Colonic mucosa (tissue), 4 donors: ENCODE results near the gene FAM221B. TPM values are rescaled to one million over a fixed set of nuclear protein-coding genes. Genes with fewer than 3 reads are reported as not detected.

Experiments
- DNase-seq: peaks from one replicate; pipeline ENCODE4 v3.0.0-alpha.2; 2020
- H3K27ac ChIP-seq: fragments of 200-600 bp; one replicate; pipeline ENCODE4 v1.8.0; 2021
- H3K27me3 ChIP-seq: fragments of 200-600 bp; one replicate; pipeline ENCODE4 v1.8.0; 2021
- H3K36me3 ChIP-seq: fragments of 200-600 bp; one replicate; pipeline ENCODE4 v1.8.0; 2021
- H3K4me1 ChIP-seq: fragments of 200-600 bp; one replicate; pipeline ENCODE4 v1.8.0; 2021; ENCODE audit warnings: mild to moderate bottlenecking
- H3K4me3 ChIP-seq: fragments of 200-600 bp; one replicate; pipeline ENCODE4 v1.8.0; 2021
- H3K9ac ChIP-seq, 2 donors: one replicate each; pipeline ENCODE4 v1.7.0; 2013; ENCODE audit warnings: control low read depth in 2 of 2, low read depth in 2 of 2, low read length in 2 of 2
- H3K9me3 ChIP-seq: fragments of 200-600 bp; one replicate; pipeline ENCODE4 v1.8.0; 2021
- intact Hi-C: fragments of 100-400 bp; cut with DNase I; formaldehyde crosslinking; loops from one replicate; pipeline ENCODE4 v1.14.1; 2022
- total RNA-seq, 2 donors: library from RNA; stranded (reverse); fragmentation: NEBNext Ultra II Directional in 1 of 2; extraction: Animal tissue kit (Norgen Biotek cat#: 25700) in 1 of 2; gene quantifications; one replicate each; pipeline ENCODE4 v1.2.1, GENCODE V29; 2021
- TF ChIP-seq, protein P1 (sequence below): fragments of 200-600 bp; IDR thresholded peaks from one replicate; pipeline ENCODE4 v1.8.0; 2022; ENCODE audit warnings: antibody characterized with exemption, mild to moderate bottlenecking
- donor health status: healthy.
- donor health status: DM: no; HTN: no; CAD: no.
- donor health status: DM: no; HTN: no; CAD: no.

The FAM221B gene
- total RNA-seq, 2 donors from 2014 or later, result 0.05 TPM; not detected in 1

DNA sequence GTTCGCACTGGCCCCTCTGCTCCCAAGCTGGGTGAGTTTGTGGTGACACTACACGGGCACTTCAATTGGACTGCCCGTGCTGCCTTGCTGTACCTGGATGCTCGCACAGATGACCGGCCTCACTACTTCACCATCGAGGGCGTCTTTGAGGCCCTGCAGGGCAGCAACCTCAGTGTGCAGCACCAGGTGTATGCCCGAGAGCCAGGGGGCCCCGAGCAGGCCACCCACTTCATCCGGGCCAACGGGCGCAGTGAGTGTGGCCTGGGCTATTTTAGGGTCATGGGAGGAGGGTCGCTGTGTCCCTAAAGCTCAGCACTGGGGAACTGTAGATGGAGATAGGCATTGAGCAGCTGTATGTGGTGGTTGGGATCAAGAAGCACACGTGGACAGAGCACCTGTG lies 35.7 kb downstream of the FAM221B start:
- no peak for DNase-seq
- no peaks in the 10 kb centered on the region for H3K36me3 ChIP-seq
- H3K9me3 ChIP-seq, result no peaks in the 10 kb centered on the region
- H3K4me3 ChIP-seq, result no peak overlapping the region
- H3K27me3 ChIP-seq, result no peaks in the 10 kb centered on the region
- TF ChIP-seq, protein P1, sequence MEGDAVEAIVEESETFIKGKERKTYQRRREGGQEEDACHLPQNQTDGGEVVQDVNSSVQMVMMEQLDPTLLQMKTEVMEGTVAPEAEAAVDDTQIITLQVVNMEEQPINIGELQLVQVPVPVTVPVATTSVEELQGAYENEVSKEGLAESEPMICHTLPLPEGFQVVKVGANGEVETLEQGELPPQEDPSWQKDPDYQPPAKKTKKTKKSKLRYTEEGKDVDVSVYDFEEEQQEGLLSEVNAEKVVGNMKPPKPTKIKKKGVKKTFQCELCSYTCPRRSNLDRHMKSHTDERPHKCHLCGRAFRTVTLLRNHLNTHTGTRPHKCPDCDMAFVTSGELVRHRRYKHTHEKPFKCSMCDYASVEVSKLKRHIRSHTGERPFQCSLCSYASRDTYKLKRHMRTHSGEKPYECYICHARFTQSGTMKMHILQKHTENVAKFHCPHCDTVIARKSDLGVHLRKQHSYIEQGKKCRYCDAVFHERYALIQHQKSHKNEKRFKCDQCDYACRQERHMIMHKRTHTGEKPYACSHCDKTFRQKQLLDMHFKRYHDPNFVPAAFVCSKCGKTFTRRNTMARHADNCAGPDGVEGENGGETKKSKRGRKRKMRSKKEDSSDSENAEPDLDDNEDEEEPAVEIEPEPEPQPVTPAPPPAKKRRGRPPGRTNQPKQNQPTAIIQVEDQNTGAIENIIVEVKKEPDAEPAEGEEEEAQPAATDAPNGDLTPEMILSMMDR, result no peak
- intact Hi-C loops, result loop anchor here (5.0 kb wide), 2 partner anchors 84 to 99 kb away; no protein-coding TSS in a partner anchor
- no peak overlapping the region for H3K9ac ChIP-seq
- no peak overlapping the region for H3K27ac ChIP-seq
- no peaks in the 10 kb centered on the region for H3K4me1 ChIP-seq

DNA sequence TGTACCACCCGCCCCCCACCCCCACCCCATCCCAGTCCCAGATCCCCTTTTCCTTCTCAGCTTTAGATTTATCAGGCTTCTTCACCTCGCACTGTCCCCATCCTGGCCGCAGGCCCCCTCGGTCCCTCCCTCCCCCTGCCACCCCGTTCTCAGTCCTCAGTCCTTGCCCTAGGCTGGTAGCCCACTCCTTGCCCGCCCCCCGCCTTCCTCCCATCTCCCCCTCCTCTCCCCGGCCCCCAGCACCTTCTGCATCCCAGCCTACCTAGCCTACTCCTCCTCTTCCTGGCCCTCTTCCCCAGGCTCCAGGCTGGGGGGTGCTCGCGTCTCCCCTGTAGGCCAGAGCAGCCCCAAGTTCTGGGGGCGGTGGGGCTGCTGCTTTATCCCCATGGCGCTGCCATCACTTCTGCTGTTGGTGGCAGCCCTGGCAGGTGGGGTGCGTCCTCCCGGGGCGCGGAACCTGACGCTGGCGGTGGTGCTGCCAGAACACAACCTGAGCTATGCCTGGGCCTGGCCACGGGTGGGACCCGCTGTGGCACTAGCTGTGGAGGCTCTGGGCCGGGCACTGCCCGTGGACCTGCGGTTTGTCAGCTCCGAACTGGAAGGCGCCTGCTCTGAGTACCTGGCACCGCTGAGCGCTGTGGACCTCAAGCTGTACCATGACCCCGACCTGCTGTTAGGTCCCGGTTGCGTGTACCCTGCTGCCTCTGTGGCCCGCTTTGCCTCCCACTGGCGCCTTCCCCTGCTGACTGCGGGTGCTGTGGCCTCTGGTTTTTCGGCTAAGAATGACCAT lies 36.3 kb downstream of the FAM221B start:
- Histone ChIP-seq H3K4me3 (peak overlapping the region; percentile 13), H3K27me3 (no peaks in the 10 kb centered on the region), H3K27ac (no peak overlapping the region), H3K36me3 (no peaks in the 10 kb centered on the region), H3K9ac (no peak overlapping the region), H3K4me1 (no peaks in the 10 kb centered on the region), H3K9me3 (no peaks in the 10 kb centered on the region)
- TF ChIP-seq, protein P1, result no peak
- no peak for DNase-seq
- intact Hi-C loops, result loop anchor here (5.0 kb wide), 2 partner anchors 85 to 100 kb away; no protein-coding TSS in a partner anchor

DNA sequence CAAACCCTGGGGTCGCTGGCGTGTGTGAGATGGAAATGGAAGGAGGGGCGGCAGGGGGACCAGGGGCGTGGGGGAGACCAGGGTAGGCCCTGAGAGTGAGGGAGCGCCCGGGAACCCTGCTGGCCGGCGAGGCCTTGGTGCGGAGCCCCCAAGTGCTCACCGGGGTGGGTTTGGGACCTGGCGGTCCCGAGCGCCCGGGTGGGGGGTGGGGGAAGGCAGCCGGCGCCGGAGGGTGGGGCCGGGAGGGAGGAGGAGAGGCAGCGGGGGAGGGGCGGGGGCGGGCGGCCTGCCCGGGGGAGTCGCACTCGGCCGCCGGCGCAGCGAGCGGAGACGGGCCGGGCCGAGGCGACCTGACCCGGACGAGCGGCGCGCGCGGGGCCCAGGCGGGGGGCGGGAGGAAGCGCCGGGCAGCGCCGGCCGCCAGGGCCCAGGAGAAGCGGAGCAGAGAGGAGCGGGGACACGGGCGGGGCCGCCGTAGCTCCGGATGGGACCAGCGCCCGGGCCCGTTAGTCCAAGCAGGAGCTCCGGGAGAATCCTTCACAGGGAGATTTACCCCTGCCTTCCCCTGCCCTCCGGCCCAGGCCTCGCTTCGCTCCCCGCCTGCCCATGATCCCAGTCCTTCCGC lies 37.1 kb downstream of the FAM221B start, which contains the start of gene NPR2:
Gene NPR2, plus strand, starts transcription at position 295 of the 625 bp plus-strand sequence. CDS start 818 bp downstream, outside the sequence.
- Histone ChIP-seq H3K4me1 (no peaks in the 10 kb centered on the region), H3K27me3 (no peaks in the 10 kb centered on the region), H3K27ac (no peak within 1 kb of the TSS), H3K9ac (peak within 1 kb of the TSS; percentile 26 to 40), H3K36me3 (no peaks in the 10 kb centered on the region), H3K4me3 (peak within 1 kb of the TSS; percentile 13), H3K9me3 (no peaks in the 10 kb centered on the region)
- TF ChIP-seq, protein P1, result no peak
- intact Hi-C loops, result loop anchor here (5.0 kb wide), 2 partner anchors 86 to 101 kb away; no protein-coding TSS in a partner anchor
- DNase-seq, result no peak

DNA sequence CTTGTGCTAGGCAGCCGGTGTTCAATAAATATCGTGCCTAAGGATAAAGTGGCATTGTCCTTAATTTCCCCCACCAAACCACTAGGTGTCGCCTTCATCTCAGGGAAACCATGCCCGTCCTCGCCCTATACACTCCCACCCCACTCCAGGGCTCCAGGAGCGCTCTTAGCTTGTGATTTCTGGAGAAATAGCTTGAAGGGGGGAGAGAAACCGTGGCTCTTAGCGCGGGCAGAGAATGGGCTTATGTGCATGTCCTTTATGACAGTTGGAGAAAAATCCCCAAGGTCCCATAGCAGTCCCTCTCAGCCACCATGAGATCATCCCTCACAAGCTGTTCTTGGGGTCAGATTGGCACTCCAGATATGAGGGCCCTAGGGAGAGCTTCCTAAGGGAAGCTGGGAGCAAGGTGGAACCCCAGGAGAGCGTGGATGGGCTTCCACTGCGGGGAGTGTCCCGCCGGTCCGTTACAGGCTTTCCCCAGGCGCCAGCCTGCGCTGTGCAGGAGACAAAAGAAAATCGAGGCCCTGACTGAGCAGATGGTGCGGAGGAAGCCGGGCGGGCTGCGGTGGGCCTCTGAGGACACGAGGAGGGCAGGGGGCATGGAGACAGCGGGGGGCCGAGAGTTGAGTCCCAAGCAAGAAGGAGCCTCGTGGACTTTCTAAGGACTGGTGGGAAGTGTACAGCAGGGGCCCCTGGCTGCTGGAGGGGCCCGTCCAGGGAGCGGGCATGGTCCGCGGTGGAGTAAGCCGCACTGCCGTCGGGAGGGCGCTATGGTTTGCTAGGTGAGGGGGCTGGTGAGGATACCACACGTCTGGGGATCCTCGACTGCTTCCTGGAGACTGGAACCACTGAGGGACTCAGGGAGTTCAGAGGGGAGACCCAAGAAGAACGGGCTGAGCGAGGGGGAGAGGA lies 37.9 kb downstream of the FAM221B start:
- Histone ChIP-seq H3K9me3 (no peaks in the 10 kb centered on the region), H3K27ac (no peak overlapping the region), H3K27me3 (no peaks in the 10 kb centered on the region), H3K9ac (peak overlapping the region; percentile 26 to 33), H3K4me3 (no peak overlapping the region), H3K36me3 (no peaks in the 10 kb centered on the region), H3K4me1 (no peaks in the 10 kb centered on the region)
- intact Hi-C loops, result loop anchor here (5.0 kb wide), 2 partner anchors 87 to 102 kb away; no protein-coding TSS in a partner anchor
- TF ChIP-seq, protein P1, result peak; percentile 72
- DNase-seq, result peak; percentile 76

DNA sequence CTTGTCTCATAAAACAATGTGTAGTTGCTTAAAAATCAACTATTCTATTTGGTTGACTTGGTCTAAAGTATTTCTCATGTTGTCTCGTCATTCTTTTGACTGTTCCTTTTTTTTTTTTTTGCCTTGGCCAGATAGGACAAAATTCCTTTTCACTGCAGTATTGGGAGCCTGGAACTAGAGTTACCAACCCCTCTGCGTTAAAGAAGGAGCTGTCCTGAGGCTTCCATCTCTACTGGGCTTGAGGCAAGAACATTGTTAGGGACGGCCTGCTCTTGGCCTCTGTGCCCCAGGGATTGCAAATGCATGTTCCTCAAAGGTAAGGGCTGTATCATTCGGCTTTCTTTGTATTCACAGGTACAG lies 38.5 kb downstream of the FAM221B start:
- intact Hi-C loops, result loop anchor here (5.0 kb wide), 2 partner anchors 87 to 102 kb away; no protein-coding TSS in a partner anchor
- H3K9ac ChIP-seq, result no peak overlapping the region
- H3K4me1 ChIP-seq, result no peaks in the 10 kb centered on the region
- H3K4me3 ChIP-seq, result no peak overlapping the region
- no peak for DNase-seq
- H3K9me3 ChIP-seq, result no peaks in the 10 kb centered on the region
- H3K27me3 ChIP-seq, result no peaks in the 10 kb centered on the region
- TF ChIP-seq, protein P1, result no peak
- H3K27ac ChIP-seq, result no peak overlapping the region
- H3K36me3 ChIP-seq, result no peaks in the 10 kb centered on the region
